Neural progenitor cell (in vitro differentiated cells): ENCODE data around the gene SATB1. TPM values are rescaled to one million over a fixed set of nuclear protein-coding genes. Genes with fewer than 3 reads are reported as not detected.

ENCODE experiments used
- DNase-seq: peaks from one replicate; pipeline ENCODE4 v3.0.0-alpha.2; 2016; ENCODE audit warnings: low spot score
- H2AFZ ChIP-seq: fragments of 200-600 bp; sonication (generic); replicated peaks from 2 replicates; pipeline ENCODE4 v1.6.1; 2016; ENCODE audit warnings: antibody characterized with exemption
- H3F3A ChIP-seq: fragments of 200-600 bp; sonication (generic); 2 replicates; pipeline ENCODE4 v1.6.1; 2016; ENCODE audit warnings: antibody characterized with exemption, low read depth
- H3K27ac ChIP-seq: fragments of 200-600 bp; sonication (generic); 2 replicates; pipeline ENCODE4 v1.5.1; 2016; ENCODE audit warnings: mild to moderate bottlenecking
- H3K27me3 ChIP-seq: fragments of 200-600 bp; sonication (generic); 2 replicates; pipeline ENCODE4 v1.6.1; 2016; ENCODE audit warnings: mild to moderate bottlenecking, moderate library complexity
- H3K36me3 ChIP-seq: fragments of 200-600 bp; sonication (generic); 2 replicates; pipeline ENCODE4 v1.5.1; 2016
- H3K4me1 ChIP-seq: fragments of 200-600 bp; sonication (generic); 2 replicates; pipeline ENCODE4 v1.6.1; 2016; ENCODE audit warnings: mixed run types
- H3K4me2 ChIP-seq: fragments of 200-600 bp; sonication (generic); 2 replicates; pipeline ENCODE4 v1.6.1; 2016
- H3K4me3 ChIP-seq: fragments of 200-600 bp; sonication (generic); 2 replicates; pipeline ENCODE4 v1.5.1; 2016
- H3K79me2 ChIP-seq: fragments of 200-600 bp; sonication (generic); 2 replicates; pipeline ENCODE4 v1.6.1; 2016; ENCODE audit warnings: low read depth
- H3K9ac ChIP-seq: fragments of 200-600 bp; sonication (generic); 2 replicates; pipeline ENCODE4 v1.6.1; 2016
- H3K9me3 ChIP-seq: fragments of 200-600 bp; sonication (generic); 2 replicates; pipeline ENCODE4 v1.5.1; 2016; ENCODE audit warnings: low read depth
- H4K20me1 ChIP-seq: fragments of 200-600 bp; sonication (generic); 2 replicates; pipeline ENCODE4 v1.6.1; 2016; ENCODE audit warnings: low read depth
- H3K27ac Mint-ChIP-seq: 3 replicates; pipeline ENCODE4 v1.8.0; 2021; ENCODE audit warnings: mixed read lengths
- H3K27me3 Mint-ChIP-seq: 2 replicates; pipeline ENCODE4 v1.8.0; 2022; ENCODE audit warnings: low read depth, mild to moderate bottlenecking, inconsistent platforms, moderate library complexity, mixed read lengths; ENCODE audit not compliant: insufficient read depth
- H3K36me3 Mint-ChIP-seq: 3 replicates; pipeline ENCODE4 v1.8.0; 2021; ENCODE audit warnings: mixed read lengths
- H3K4me1 Mint-ChIP-seq: 3 replicates; pipeline ENCODE4 v1.8.0; 2021; ENCODE audit warnings: mixed read lengths
- H3K4me3 Mint-ChIP-seq: 3 replicates; pipeline ENCODE4 v1.8.0; 2021; ENCODE audit warnings: mild to moderate bottlenecking, moderate library complexity, mixed read lengths
- H3K9me3 Mint-ChIP-seq: 3 replicates; pipeline ENCODE4 v1.8.0; 2020; ENCODE audit warnings: mixed read lengths
- CTCF ChIP-seq: fragments of 200-600 bp; sonication (generic); IDR thresholded peaks from 2 replicates; pipeline ENCODE4 v1.5.1; 2017; ENCODE audit warnings: antibody characterized with exemption, mild to moderate bottlenecking
- EZH2 ChIP-seq: fragments of 200-600 bp; sonication (generic); IDR thresholded peaks from 2 replicates; pipeline ENCODE4 v1.6.1; 2017; ENCODE audit warnings: antibody characterized with exemption, mild to moderate bottlenecking, moderate library complexity
- EZH2phosphoT487 ChIP-seq: fragments of 200-600 bp; sonication (generic); IDR thresholded peaks from 2 replicates; pipeline ENCODE4 v1.6.1; 2017; ENCODE audit warnings: antibody characterized with exemption
- total RNA-seq: library from RNA; depleted of rRNA; stranded (reverse); fragments of >200 nt; gene quantifications from 2 replicates; pipeline ENCODE4 v1.2.3, GENCODE V29; 2015; ENCODE audit warnings: low replicate concordance

The SATB1 gene
- total RNA-seq, 1 donor from 2014 or later = 38.6 TPM

- peaks cover 12% of the 10 kb centered on the region for H3K4me1 Mint-ChIP-seq
- Histone ChIP-seq H3K4me1 (peaks cover 14% of the 10 kb centered on the region), H3K27me3 (peaks cover 12% of the 10 kb centered on the region), H4K20me1 (peaks cover 7% of the 10 kb centered on the region), H2AFZ (peak overlapping the region; percentile 98), H3K4me3 (peak overlapping the region; percentile 95), H3K4me2 (peak overlapping the region; percentile 98), H3F3A (peaks cover 22% of the 10 kb centered on the region), H3K36me3 (no peaks in the 10 kb centered on the region), H3K79me2 (peaks cover 22% of the 10 kb centered on the region), H3K9ac (no peak overlapping the region), H3K9me3 (no peaks in the 10 kb centered on the region), H3K27ac (no peak overlapping the region)
- TF ChIP-seq EZH2phosphoT487 = no peak
- no peak for TF ChIP-seq CTCF
- no peak for TF ChIP-seq EZH2
- DNase-seq = peak; percentile 7
- peaks cover 16% of the 10 kb centered on the region for H3K36me3 Mint-ChIP-seq
- no peaks in the 10 kb centered on the region for H3K9me3 Mint-ChIP-seq
- peak overlapping the region; percentile 93 for H3K4me3 Mint-ChIP-seq
- peaks cover 7% of the 10 kb centered on the region for H3K27me3 Mint-ChIP-seq
- H3K27ac Mint-ChIP-seq = peak overlapping the region; percentile 31
Measured at GRCh38 chr3:18422972-18423371, 2.2 kb downstream of the SATB1 start.

DNA sequence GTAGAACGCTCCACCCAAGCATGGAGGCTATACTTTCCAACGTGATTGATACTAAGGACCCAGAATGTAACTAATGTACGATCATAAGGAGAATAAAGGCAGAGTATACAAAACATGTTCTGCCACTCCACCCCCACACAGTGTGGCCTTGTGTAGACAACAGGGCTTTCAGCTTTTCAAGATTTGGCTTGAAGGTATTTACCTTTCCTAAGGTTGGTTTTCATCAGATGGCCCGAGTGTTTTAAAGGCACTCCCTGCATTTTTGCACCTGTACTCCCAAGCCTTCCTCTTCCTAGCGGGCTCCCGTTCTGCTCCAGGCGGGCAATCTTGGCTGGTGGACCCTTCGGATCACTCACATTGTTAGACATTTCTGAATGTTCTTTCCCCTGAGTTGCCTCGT, 4.6 kb downstream of the SATB1 start:
- peaks cover 9% of the 10 kb centered on the region for H3K4me1 Mint-ChIP-seq
- no peak for DNase-seq
- H3K4me2 ChIP-seq = no peak overlapping the region
- H3K27me3 ChIP-seq = no peaks in the 10 kb centered on the region
- TF ChIP-seq EZH2 (no peak), CTCF (no peak), EZH2phosphoT487 (no peak)
- peaks cover 2% of the 10 kb centered on the region for H3K27me3 Mint-ChIP-seq
- H3K4me3 Mint-ChIP-seq = no peak overlapping the region
- H3K9me3 Mint-ChIP-seq = no peaks in the 10 kb centered on the region
- no peak overlapping the region for H3K27ac ChIP-seq
- H3K4me1 ChIP-seq = peaks cover 6% of the 10 kb centered on the region
- H3K4me3 ChIP-seq = no peak overlapping the region
- no peak overlapping the region for H2AFZ ChIP-seq
- H3K9ac ChIP-seq = no peak overlapping the region
- peaks cover 22% of the 10 kb centered on the region for H3K79me2 ChIP-seq
- peaks cover 9% of the 10 kb centered on the region for H3F3A ChIP-seq
- H3K36me3 ChIP-seq = no peaks in the 10 kb centered on the region
- H3K36me3 Mint-ChIP-seq = peaks cover 28% of the 10 kb centered on the region
- H3K9me3 ChIP-seq = no peaks in the 10 kb centered on the region
- H3K27ac Mint-ChIP-seq = no peak overlapping the region
- H4K20me1 ChIP-seq = peaks cover 7% of the 10 kb centered on the region

DNA sequence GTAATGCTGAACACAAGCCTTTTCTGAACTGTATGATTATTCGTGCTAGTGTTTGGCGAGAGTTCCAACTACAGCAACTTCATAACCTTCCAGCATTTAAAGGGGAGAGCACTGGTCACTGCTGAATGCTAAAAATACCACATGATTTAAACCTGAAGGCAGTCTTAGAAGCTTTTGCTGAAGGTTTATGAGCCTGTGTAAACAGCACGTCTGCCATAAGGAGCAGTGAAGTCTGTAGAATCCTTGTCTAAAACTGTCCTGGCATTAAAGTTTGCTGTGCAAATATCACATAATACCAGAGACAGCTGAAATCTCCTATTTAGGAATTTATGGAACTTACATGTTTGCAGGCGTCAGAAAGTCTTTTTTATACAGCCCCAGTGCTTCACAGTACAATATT, 5.9 kb downstream of the SATB1 start:
- Histone ChIP-seq H3K79me2 (peaks cover 20% of the 10 kb centered on the region), H3K9ac (no peak overlapping the region), H3K36me3 (no peaks in the 10 kb centered on the region), H3K27me3 (no peaks in the 10 kb centered on the region), H3K4me2 (no peak overlapping the region), H4K20me1 (peaks cover 7% of the 10 kb centered on the region), H2AFZ (no peak overlapping the region), H3K27ac (no peak overlapping the region), H3K4me3 (no peak overlapping the region), H3K4me1 (peaks cover 6% of the 10 kb centered on the region), H3F3A (peaks cover 4% of the 10 kb centered on the region), H3K9me3 (no peaks in the 10 kb centered on the region)
- Mint-ChIP-seq H3K4me1 (peaks cover 17% of the 10 kb centered on the region), H3K27me3 (peaks cover 2% of the 10 kb centered on the region), H3K4me3 (no peak overlapping the region), H3K9me3 (no peaks in the 10 kb centered on the region), H3K27ac (no peak overlapping the region), H3K36me3 (peaks cover 30% of the 10 kb centered on the region)
- no peak for DNase-seq
- TF ChIP-seq CTCF = no peak
- TF ChIP-seq EZH2 = no peak
- no peak for TF ChIP-seq EZH2phosphoT487
